ENCODE data around the gene MYG1.
"Not testable (repeated sequence)": the region's sequence is repeated elsewhere in the genome, so short reads cannot be mapped to it uniquely, and the experiment has no call there.

Gene MYG1

DNA sequence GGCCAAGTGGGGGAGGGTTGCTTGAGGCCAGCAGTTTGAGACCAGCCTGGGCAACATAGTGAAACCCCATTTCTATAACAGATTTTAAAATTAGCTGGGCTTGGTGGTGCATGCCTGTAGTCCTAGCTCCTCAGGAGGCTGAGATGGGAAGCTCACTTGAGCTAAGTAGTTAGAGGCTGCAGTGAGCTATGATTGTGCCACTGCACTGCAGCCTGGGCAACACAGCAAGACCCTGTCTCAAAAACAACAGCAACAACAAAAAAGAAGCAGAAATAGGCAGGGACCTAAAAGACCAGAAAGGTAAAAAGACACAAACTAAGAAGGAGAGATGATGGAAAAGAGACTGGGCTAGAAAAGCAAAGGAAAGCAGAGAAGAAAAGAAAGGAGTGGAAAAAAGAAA, 32.8 kb downstream of the MYG1 start:
- H3K9me3 ChIP-seq (ENCODE audit: control extremely low read depth in 1 of 5, control insufficient read depth in 4 of 5, insufficient read depth in 2 of 5, low read depth in 1 of 5, low read length in 4 of 5); H3K36me3 ChIP-seq (ENCODE audit: control insufficient read depth in 4 of 4, insufficient read depth in 4 of 4, low read length in 3 of 4); DNase-seq; H3K27me3 ChIP-seq (replicated peaks in 2 of 5; ENCODE audit: control insufficient read depth in 4 of 5, insufficient read depth in 5 of 5, low read length in 4 of 5); H3K27ac ChIP-seq (ENCODE audit: insufficient read depth in 1 of 2, low read depth in 1 of 2, low read length in 2 of 2, poor library complexity in 1 of 2, severe bottlenecking in 2 of 2); H3K4me3 ChIP-seq (ENCODE audit: control insufficient read depth in 1 of 7, extremely low read depth in 1 of 7, insufficient read depth in 4 of 7, low read depth in 2 of 7, low read length in 6 of 7); POLR2A ChIA-PET: not testable (repeated sequence)
- CTCF ChIA-PET, result interaction anchor here (0.9 to 22.0 kb wide), 4 partner anchors 10 to 122 kb away, joined by 3 to 489 read pairs (median 6); partner anchors contain the start of gene AAAS
- H3K4me1 ChIP-seq (ENCODE audit: control extremely low read depth in 1 of 4, control insufficient read depth in 4 of 4, insufficient read depth in 4 of 4, low read length in 3 of 4), result peaks cover 0 to 27% (median 16%) of the 10 kb centered on the region in 4 experiments

- ChIA-PET CTCF (interaction anchor here (0.9 to 22.0 kb wide), 4 partner anchors 11 to 122 kb away, joined by 3 to 489 read pairs (median 6); partner anchors contain the start of gene AAAS), POLR2A (no interaction called here)
- no peak overlapping the region for H3K4me3 ChIP-seq (ENCODE audit: control insufficient read depth in 1 of 7, extremely low read depth in 1 of 7, insufficient read depth in 4 of 7, low read depth in 2 of 7, low read length in 6 of 7)
- peaks cover 0 to 28% (median 17%) of the 10 kb centered on the region in 4 experiments for H3K4me1 ChIP-seq (ENCODE audit: control extremely low read depth in 1 of 4, control insufficient read depth in 4 of 4, insufficient read depth in 4 of 4, low read length in 3 of 4)
- peaks cover 0 to 6% (median 3%) of the 10 kb centered on the region in 5 experiments for H3K27me3 ChIP-seq (replicated peaks in 2 of 5; ENCODE audit: control insufficient read depth in 4 of 5, insufficient read depth in 5 of 5, low read length in 4 of 5)
- H3K27ac ChIP-seq (ENCODE audit: insufficient read depth in 1 of 2, low read depth in 1 of 2, low read length in 2 of 2, poor library complexity in 1 of 2, severe bottlenecking in 2 of 2), result no peak overlapping the region
- no peaks in the 10 kb centered on the region for H3K9me3 ChIP-seq (ENCODE audit: control extremely low read depth in 1 of 5, control insufficient read depth in 4 of 5, insufficient read depth in 2 of 5, low read depth in 1 of 5, low read length in 4 of 5)
- no peak for DNase-seq
- WGBS (ENCODE audit: insufficient coverage), result 92% methylated on average over 7 of the region's 15 CpGs
- H3K36me3 ChIP-seq (ENCODE audit: control insufficient read depth in 4 of 4, insufficient read depth in 4 of 4, low read length in 3 of 4), result no peaks in the 10 kb centered on the region
These were observed 33.2 kb downstream of the MYG1 start for GRCh38 chr12:53332744-53333143.

GRCh38 chr12:53333289-53333688, 33.8 kb downstream of the MYG1 start:
- DNase-seq, result no peak
- H3K27ac ChIP-seq (ENCODE audit: insufficient read depth in 1 of 2, low read depth in 1 of 2, low read length in 2 of 2, poor library complexity in 1 of 2, severe bottlenecking in 2 of 2), result no peak overlapping the region
- CTCF ChIA-PET, result interaction anchor here (0.7 to 22.0 kb wide), 4 partner anchors 14 to 150 kb away, joined by 3 to 489 read pairs (median 4); no protein-coding TSS in a partner anchor
- no peak overlapping the region for H3K4me3 ChIP-seq (ENCODE audit: control insufficient read depth in 1 of 7, extremely low read depth in 1 of 7, insufficient read depth in 4 of 7, low read depth in 2 of 7, low read length in 6 of 7)
- no peaks in the 10 kb centered on the region for H3K36me3 ChIP-seq (ENCODE audit: control insufficient read depth in 4 of 4, insufficient read depth in 4 of 4, low read length in 3 of 4)
- 95% methylated on average over 2 of the region's 4 CpGs for WGBS (ENCODE audit: insufficient coverage)
- H3K9me3 ChIP-seq (ENCODE audit: control extremely low read depth in 1 of 5, control insufficient read depth in 4 of 5, insufficient read depth in 2 of 5, low read depth in 1 of 5, low read length in 4 of 5), result no peaks in the 10 kb centered on the region
- POLR2A ChIA-PET, result interaction anchor here (0.5 kb wide), 1 partner anchor 175 kb away, joined by 4 read pairs; no protein-coding TSS in a partner anchor
- H3K27me3 ChIP-seq (replicated peaks in 2 of 5; ENCODE audit: control insufficient read depth in 4 of 5, insufficient read depth in 5 of 5, low read length in 4 of 5), result peaks cover 0 to 7% (median 3%) of the 10 kb centered on the region in 5 experiments
- H3K4me1 ChIP-seq (ENCODE audit: control extremely low read depth in 1 of 4, control insufficient read depth in 4 of 4, insufficient read depth in 4 of 4, low read length in 3 of 4), result peaks cover 0 to 32% (median 20%) of the 10 kb centered on the region in 4 experiments

GRCh38 chr12:53333845-53334244, 34.4 kb downstream of the MYG1 start:
- no peak overlapping the region for H3K27ac ChIP-seq (ENCODE audit: insufficient read depth in 1 of 2, low read depth in 1 of 2, low read length in 2 of 2, poor library complexity in 1 of 2, severe bottlenecking in 2 of 2)
- peaks cover 0 to 13% (median 3%) of the 10 kb centered on the region in 5 experiments for H3K27me3 ChIP-seq (replicated peaks in 2 of 5; ENCODE audit: control insufficient read depth in 4 of 5, insufficient read depth in 5 of 5, low read length in 4 of 5)
- H3K9me3 ChIP-seq (ENCODE audit: control extremely low read depth in 1 of 5, control insufficient read depth in 4 of 5, insufficient read depth in 2 of 5, low read depth in 1 of 5, low read length in 4 of 5), result no peaks in the 10 kb centered on the region
- 92% methylated on average over 5 of the region's 7 CpGs for WGBS (ENCODE audit: insufficient coverage)
- H3K4me1 ChIP-seq (ENCODE audit: control extremely low read depth in 1 of 4, control insufficient read depth in 4 of 4, insufficient read depth in 4 of 4, low read length in 3 of 4), result peaks cover 0 to 36% (median 22%) of the 10 kb centered on the region in 4 experiments
- no peak overlapping the region for H3K4me3 ChIP-seq (ENCODE audit: control insufficient read depth in 1 of 7, extremely low read depth in 1 of 7, insufficient read depth in 4 of 7, low read depth in 2 of 7, low read length in 6 of 7)
- H3K36me3 ChIP-seq (ENCODE audit: control insufficient read depth in 4 of 4, insufficient read depth in 4 of 4, low read length in 3 of 4), result no peaks in the 10 kb centered on the region
- ChIA-PET CTCF (interaction anchor here (0.7 to 22.0 kb wide), 5 partner anchors 9 to 149 kb away, joined by 3 to 489 read pairs (median 5); no protein-coding TSS in a partner anchor), POLR2A (interaction anchor here (0.5 kb wide), 1 partner anchor 175 kb away, joined by 4 read pairs; no protein-coding TSS in a partner anchor)
- DNase-seq, result no peak

GRCh38 chr12:53334822-53335221, 35.3 kb downstream of the MYG1 start:
- 97% methylated on average over 6 of the region's 8 CpGs for WGBS (ENCODE audit: insufficient coverage)

GRCh38 chr12:53336181-53336681, 36.7 kb downstream of the MYG1 start, which contains the start of gene SP7:
SP7 (minus strand) TSS chr12:53336354; CDS start chr12:53335646, 708 bp downstream.
- ChIA-PET POLR2A (no interaction called here), CTCF (interaction anchor here (1.0 to 22.0 kb wide), 3 partner anchors 11 to 124 kb away, joined by 3 to 489 read pairs (median 41); no protein-coding TSS in a partner anchor)
- Histone ChIP-seq H3K4me1 (ENCODE audit: control extremely low read depth in 1 of 4, control insufficient read depth in 4 of 4, insufficient read depth in 4 of 4, low read length in 3 of 4) (peaks cover 0 to 36% (median 22%) of the 10 kb centered on the region in 4 experiments), H3K27me3 (replicated peaks in 2 of 5; ENCODE audit: control insufficient read depth in 4 of 5, insufficient read depth in 5 of 5, low read length in 4 of 5) (peaks cover 0 to 14% (median 6%) of the 10 kb centered on the region in 5 experiments), H3K27ac (ENCODE audit: insufficient read depth in 1 of 2, low read depth in 1 of 2, low read length in 2 of 2, poor library complexity in 1 of 2, severe bottlenecking in 2 of 2) (no peak within 1 kb of the TSS), H3K9me3 (ENCODE audit: control extremely low read depth in 1 of 5, control insufficient read depth in 4 of 5, insufficient read depth in 2 of 5, low read depth in 1 of 5, low read length in 4 of 5) (no peaks in the 10 kb centered on the region), H3K4me3 (ENCODE audit: control insufficient read depth in 1 of 7, extremely low read depth in 1 of 7, insufficient read depth in 4 of 7, low read depth in 2 of 7, low read length in 6 of 7) (peak within 1 kb of the TSS in 5 of 7 experiments; percentile 9 to 55 (median 37)), H3K36me3 (ENCODE audit: control insufficient read depth in 4 of 4, insufficient read depth in 4 of 4, low read length in 3 of 4) (no peaks in the 10 kb centered on the region)
- WGBS (ENCODE audit: insufficient coverage), result 30% methylated on average over 4 of the region's 15 CpGs
- peak; percentile 42 to 77 (median 72) for DNase-seq

More at GRCh38 chr12:53334822-53335221, 35.3 kb downstream of the MYG1 start:
- Histone ChIP-seq H3K27ac (ENCODE audit: insufficient read depth in 1 of 2, low read depth in 1 of 2, low read length in 2 of 2, poor library complexity in 1 of 2, severe bottlenecking in 2 of 2) (no peak overlapping the region), H3K9me3 (ENCODE audit: control extremely low read depth in 1 of 5, control insufficient read depth in 4 of 5, insufficient read depth in 2 of 5, low read depth in 1 of 5, low read length in 4 of 5) (no peaks in the 10 kb centered on the region), H3K4me3 (ENCODE audit: control insufficient read depth in 1 of 7, extremely low read depth in 1 of 7, insufficient read depth in 4 of 7, low read depth in 2 of 7, low read length in 6 of 7) (no peak overlapping the region), H3K36me3 (ENCODE audit: control insufficient read depth in 4 of 4, insufficient read depth in 4 of 4, low read length in 3 of 4) (no peaks in the 10 kb centered on the region), H3K27me3 (replicated peaks in 2 of 5; ENCODE audit: control insufficient read depth in 4 of 5, insufficient read depth in 5 of 5, low read length in 4 of 5) (peaks cover 0 to 14% (median 6%) of the 10 kb centered on the region in 5 experiments), H3K4me1 (ENCODE audit: control extremely low read depth in 1 of 4, control insufficient read depth in 4 of 4, insufficient read depth in 4 of 4, low read length in 3 of 4) (peaks cover 0 to 36% (median 22%) of the 10 kb centered on the region in 4 experiments)
- DNase-seq, result no peak
- CTCF ChIA-PET, result interaction anchor here (1.1 to 22.0 kb wide), 6 partner anchors 10 to 96 kb away, joined by 3 to 489 read pairs (median 3); no protein-coding TSS in a partner anchor
- POLR2A ChIA-PET, result interaction anchor here (0.8 kb wide), 1 partner anchor 14 kb away, joined by 3 read pairs; the partner anchor contains the start of gene AAAS

DNA sequence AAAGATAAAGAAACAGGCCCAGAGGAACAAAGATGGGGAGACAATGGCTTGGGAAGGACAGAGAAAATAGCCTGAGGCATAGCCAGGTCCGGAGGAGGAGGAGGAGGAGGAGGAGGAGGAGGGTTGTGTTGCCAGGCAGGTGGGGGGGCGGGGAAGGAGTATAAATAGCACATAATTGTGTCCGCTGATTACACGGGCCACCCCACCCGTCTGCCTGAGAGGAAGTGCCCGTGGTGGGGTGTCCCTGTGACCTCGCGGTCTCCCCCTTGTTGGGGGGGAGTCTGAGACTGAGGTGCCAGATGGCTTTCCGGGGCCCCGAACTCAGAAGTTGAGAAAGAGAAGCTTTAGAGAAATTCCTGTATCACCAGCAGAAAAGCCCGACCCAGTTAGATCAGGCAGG, 38.5 kb downstream of the MYG1 start:
- ChIA-PET CTCF (interaction anchor here (2.0 to 22.0 kb wide), 2 partner anchors 10 to 11 kb away, joined by 7 to 489 read pairs; no protein-coding TSS in a partner anchor), POLR2A (no interaction called here)
- DNase-seq, result peak in 2 of 3 donors; percentile 43 to 64
- Histone ChIP-seq H3K27ac (ENCODE audit: insufficient read depth in 1 of 2, low read depth in 1 of 2, low read length in 2 of 2, poor library complexity in 1 of 2, severe bottlenecking in 2 of 2) (no peak overlapping the region), H3K27me3 (replicated peaks in 2 of 5; ENCODE audit: control insufficient read depth in 4 of 5, insufficient read depth in 5 of 5, low read length in 4 of 5) (peaks cover 0 to 14% (median 3%) of the 10 kb centered on the region in 5 experiments), H3K4me3 (ENCODE audit: control insufficient read depth in 1 of 7, extremely low read depth in 1 of 7, insufficient read depth in 4 of 7, low read depth in 2 of 7, low read length in 6 of 7) (no peak overlapping the region), H3K4me1 (ENCODE audit: control extremely low read depth in 1 of 4, control insufficient read depth in 4 of 4, insufficient read depth in 4 of 4, low read length in 3 of 4) (peaks cover 0 to 36% (median 22%) of the 10 kb centered on the region in 4 experiments), H3K36me3 (ENCODE audit: control insufficient read depth in 4 of 4, insufficient read depth in 4 of 4, low read length in 3 of 4) (no peaks in the 10 kb centered on the region), H3K9me3 (ENCODE audit: control extremely low read depth in 1 of 5, control insufficient read depth in 4 of 5, insufficient read depth in 2 of 5, low read depth in 1 of 5, low read length in 4 of 5) (no peaks in the 10 kb centered on the region)
- WGBS (ENCODE audit: insufficient coverage), result 3% methylated on average over 9 of the region's 11 CpGs
